ENCODE results near the gene ZNF862.

- no peak for TF ChIP-seq CREB1 (CRISPR knock-in tag; IDR thresholded peaks at IDR 0.05)
- TF ChIP-seq ZBTB21 (CRISPR knock-in tag; IDR thresholded peaks at IDR 0.05; ENCODE audit: borderline replicate concordance), result no peak
- TF ChIP-seq USF2 (CRISPR knock-in tag; IDR thresholded peaks at IDR 0.05), result no peak
- TF ChIP-seq KAT7 (CRISPR knock-in tag; IDR thresholded peaks at IDR 0.05; ENCODE audit: borderline replicate concordance), result no peak
- TF ChIP-seq ZNF416 (CRISPR knock-in tag; IDR thresholded peaks at IDR 0.05), result no peak
- TF ChIP-seq CTCF (IDR thresholded peaks at IDR 0.05), result no peak
Measured at GRCh38 chr7:149880638-149881311, 42.6 kb downstream of the ZNF862 start.
